GM23338 (cell line): Measurements from ENCODE around the gene KIF3B. TPM values are rescaled to one million over a fixed set of nuclear protein-coding genes. Genes with fewer than 3 reads are reported as not detected.

Source experiments
- ATAC-seq: fragments of 200-7000 bp; cut with Tn5 transposase; 3 replicates; pipeline ENCODE4 v1.9.1; 2020
- DNase-seq: peaks from one replicate; pipeline ENCODE4 v3.0.0-alpha.2; 2015; ENCODE audit warnings: low spot score
- H2AFZ ChIP-seq: fragments of 200-600 bp; sonication (generic); 2 replicates; pipeline ENCODE4 v1.8.0; 2016; ENCODE audit warnings: antibody characterized with exemption, mild to moderate bottlenecking, moderate library complexity
- H3F3A ChIP-seq: fragments of 200-600 bp; sonication (generic); replicated peaks from 2 replicates; pipeline ENCODE4 v1.8.0; 2017; ENCODE audit warnings: antibody characterized with exemption, mixed run types, low read depth
- H3K27ac ChIP-seq: fragments of 200-600 bp; sonication (generic); 2 replicates; pipeline ENCODE4 v1.6.1; 2016; ENCODE audit warnings: low read depth
- H3K27me3 ChIP-seq: fragments of 200-600 bp; sonication (generic); 2 replicates; pipeline ENCODE4 v1.8.0; 2016; ENCODE audit warnings: mild to moderate bottlenecking, mixed run types, moderate library complexity; ENCODE audit not compliant: insufficient read depth
- H3K36me3 ChIP-seq: fragments of 200-600 bp; sonication (generic); 2 replicates; pipeline ENCODE4 v1.8.0; 2016; ENCODE audit warnings: mild to moderate bottlenecking; ENCODE audit not compliant: insufficient read depth
- H3K4me1 ChIP-seq: fragments of 200-600 bp; sonication (generic); 2 replicates; pipeline ENCODE4 v1.8.0; 2016; ENCODE audit warnings: mild to moderate bottlenecking, moderate library complexity; ENCODE audit not compliant: insufficient read depth
- H3K4me2 ChIP-seq: fragments of 200-600 bp; sonication (generic); 2 replicates; pipeline ENCODE4 v1.7.1; 2017; ENCODE audit warnings: mixed run types
- H3K4me3 ChIP-seq: fragments of 200-600 bp; sonication (generic); 2 replicates; pipeline ENCODE4 v1.6.1; 2016; ENCODE audit warnings: mixed run types
- H3K79me2 ChIP-seq: fragments of 200-600 bp; sonication (generic); replicated peaks from 2 replicates; pipeline ENCODE4 v1.8.0; 2017; ENCODE audit warnings: mild to moderate bottlenecking; ENCODE audit not compliant: insufficient read depth
- H3K9me2 ChIP-seq: fragments of 200-600 bp; sonication (generic); 2 replicates; pipeline ENCODE4 v1.8.0; 2017; ENCODE audit not compliant: insufficient read depth
- H4K20me1 ChIP-seq: fragments of 200-600 bp; sonication (generic); replicated peaks from 2 replicates; pipeline ENCODE4 v1.8.0; 2017; ENCODE audit warnings: mild to moderate bottlenecking; ENCODE audit not compliant: insufficient read depth
- H3K27ac Mint-ChIP-seq: 2 replicates; pipeline ENCODE4 v1.8.0; 2020; ENCODE audit warnings: inconsistent platforms, mild to moderate bottlenecking, moderate library complexity, mixed read lengths
- H3K27me3 Mint-ChIP-seq: 3 replicates; pipeline ENCODE4 v1.8.0; 2022; ENCODE audit warnings: low read depth, mild to moderate bottlenecking, moderate library complexity, mixed read lengths, inconsistent platforms; ENCODE audit not compliant: insufficient read depth, poor library complexity
- H3K36me3 Mint-ChIP-seq: 3 replicates; pipeline ENCODE4 v1.8.0; 2021; ENCODE audit warnings: low read depth, mild to moderate bottlenecking, inconsistent platforms, moderate library complexity, mixed read lengths
- H3K4me1 Mint-ChIP-seq: 3 replicates; pipeline ENCODE4 v1.8.0; 2020; ENCODE audit warnings: mild to moderate bottlenecking, inconsistent platforms, mixed read lengths
- H3K4me3 Mint-ChIP-seq: 3 replicates; pipeline ENCODE4 v1.8.0; 2021; ENCODE audit warnings: moderate library complexity, mild to moderate bottlenecking, inconsistent platforms, mixed read lengths
- H3K9me3 Mint-ChIP-seq: 3 replicates; pipeline ENCODE4 v1.8.0; 2020; ENCODE audit warnings: moderate library complexity, mild to moderate bottlenecking, inconsistent platforms, mixed read lengths
- CREB1 ChIP-seq: fragments of 250-450 bp; sonication (Bioruptor Pico); IDR thresholded peaks from 2 replicates; pipeline ENCODE4 v1.5.0; 2020; ENCODE audit warnings: low read depth, mild to moderate bottlenecking, moderate library complexity
- EZH2phosphoT487 ChIP-seq: fragments of 200-600 bp; sonication (generic); IDR thresholded peaks from one replicate; pipeline ENCODE4 v1.8.1; 2018; ENCODE audit warnings: antibody characterized with exemption; ENCODE audit not compliant: unreplicated experiment
- POLR2AphosphoS5 ChIP-seq: IDR thresholded peaks from 2 replicates; pipeline ENCODE4 v1.6.1; 2016; ENCODE audit warnings: antibody characterized with exemption, low read depth
- ZNF114 ChIP-seq: fragments of 250-450 bp; sonication (Bioruptor Pico); IDR thresholded peaks from 2 replicates; pipeline ENCODE4 v1.5.0; 2020; ENCODE audit warnings: mild to moderate bottlenecking, moderate library complexity
- polyA plus RNA-seq: library from polyadenylated mRNA; unstranded; fragments of >200 nt; fragmentation: Nextera tagmentation; extraction: Ambion mirVana; gene quantifications from 2 replicates; pipeline ENCODE4 v1.2.1, GENCODE V29; 2016
- total RNA-seq: library from RNA; depleted of rRNA; stranded (reverse); fragments of >200 nt; shearing (Covaris generic); gene quantifications from 2 replicates; pipeline ENCODE4 v1.2.3, GENCODE V29; 2014
- TF ChIP-seq, protein P1 (sequence below): fragments of 250-450 bp; sonication (Bioruptor Pico); IDR thresholded peaks from 2 replicates; pipeline ENCODE4 v1.5.0; 2020; ENCODE audit warnings: mild to moderate bottlenecking, moderate library complexity
- TF ChIP-seq, protein P2 (sequence below): IDR thresholded peaks from 2 replicates; pipeline ENCODE4 v1.6.1; 2016; ENCODE audit warnings: antibody characterized with exemption
- TF ChIP-seq, protein P3 (sequence below), 2 experiments: fragments of 200-600 bp in 1 of 2; sonication (generic) in 1 of 2; conservative IDR thresholded peaks; 2 replicates each; pipeline versions ENCODE4 v1.5.1 to v1.6.1; 2016 to 2017; ENCODE audit warnings: antibody characterized with exemption in 2 of 2, low read depth in 2 of 2, mild to moderate bottlenecking in 2 of 2, moderate library complexity in 1 of 2

KIF3B gene
- total and polyA plus RNA-seq, 2 experiments from 2014 or later: 6.1 to 22.8 TPM

DNA sequence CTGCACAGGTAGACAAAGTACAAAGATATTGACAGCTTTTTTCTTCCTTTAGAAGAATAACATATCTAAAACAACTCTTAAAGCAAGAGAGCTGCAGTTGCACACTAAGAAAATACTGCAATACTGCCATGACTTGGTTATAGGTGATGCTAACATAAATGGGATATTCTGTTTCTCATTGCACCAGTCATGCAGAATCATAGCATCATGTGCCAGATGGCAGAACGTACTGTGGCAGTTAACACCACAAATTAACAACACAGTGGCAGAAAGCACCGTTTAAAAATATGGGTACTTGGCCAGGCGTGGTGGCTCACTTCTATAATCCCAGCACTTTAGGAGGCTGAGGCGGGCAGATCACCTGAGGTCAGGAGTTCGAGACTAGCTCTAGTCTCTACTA is 88.1 kb downstream of the KIF3B start (continued):
- TF ChIP-seq, protein P1, sequence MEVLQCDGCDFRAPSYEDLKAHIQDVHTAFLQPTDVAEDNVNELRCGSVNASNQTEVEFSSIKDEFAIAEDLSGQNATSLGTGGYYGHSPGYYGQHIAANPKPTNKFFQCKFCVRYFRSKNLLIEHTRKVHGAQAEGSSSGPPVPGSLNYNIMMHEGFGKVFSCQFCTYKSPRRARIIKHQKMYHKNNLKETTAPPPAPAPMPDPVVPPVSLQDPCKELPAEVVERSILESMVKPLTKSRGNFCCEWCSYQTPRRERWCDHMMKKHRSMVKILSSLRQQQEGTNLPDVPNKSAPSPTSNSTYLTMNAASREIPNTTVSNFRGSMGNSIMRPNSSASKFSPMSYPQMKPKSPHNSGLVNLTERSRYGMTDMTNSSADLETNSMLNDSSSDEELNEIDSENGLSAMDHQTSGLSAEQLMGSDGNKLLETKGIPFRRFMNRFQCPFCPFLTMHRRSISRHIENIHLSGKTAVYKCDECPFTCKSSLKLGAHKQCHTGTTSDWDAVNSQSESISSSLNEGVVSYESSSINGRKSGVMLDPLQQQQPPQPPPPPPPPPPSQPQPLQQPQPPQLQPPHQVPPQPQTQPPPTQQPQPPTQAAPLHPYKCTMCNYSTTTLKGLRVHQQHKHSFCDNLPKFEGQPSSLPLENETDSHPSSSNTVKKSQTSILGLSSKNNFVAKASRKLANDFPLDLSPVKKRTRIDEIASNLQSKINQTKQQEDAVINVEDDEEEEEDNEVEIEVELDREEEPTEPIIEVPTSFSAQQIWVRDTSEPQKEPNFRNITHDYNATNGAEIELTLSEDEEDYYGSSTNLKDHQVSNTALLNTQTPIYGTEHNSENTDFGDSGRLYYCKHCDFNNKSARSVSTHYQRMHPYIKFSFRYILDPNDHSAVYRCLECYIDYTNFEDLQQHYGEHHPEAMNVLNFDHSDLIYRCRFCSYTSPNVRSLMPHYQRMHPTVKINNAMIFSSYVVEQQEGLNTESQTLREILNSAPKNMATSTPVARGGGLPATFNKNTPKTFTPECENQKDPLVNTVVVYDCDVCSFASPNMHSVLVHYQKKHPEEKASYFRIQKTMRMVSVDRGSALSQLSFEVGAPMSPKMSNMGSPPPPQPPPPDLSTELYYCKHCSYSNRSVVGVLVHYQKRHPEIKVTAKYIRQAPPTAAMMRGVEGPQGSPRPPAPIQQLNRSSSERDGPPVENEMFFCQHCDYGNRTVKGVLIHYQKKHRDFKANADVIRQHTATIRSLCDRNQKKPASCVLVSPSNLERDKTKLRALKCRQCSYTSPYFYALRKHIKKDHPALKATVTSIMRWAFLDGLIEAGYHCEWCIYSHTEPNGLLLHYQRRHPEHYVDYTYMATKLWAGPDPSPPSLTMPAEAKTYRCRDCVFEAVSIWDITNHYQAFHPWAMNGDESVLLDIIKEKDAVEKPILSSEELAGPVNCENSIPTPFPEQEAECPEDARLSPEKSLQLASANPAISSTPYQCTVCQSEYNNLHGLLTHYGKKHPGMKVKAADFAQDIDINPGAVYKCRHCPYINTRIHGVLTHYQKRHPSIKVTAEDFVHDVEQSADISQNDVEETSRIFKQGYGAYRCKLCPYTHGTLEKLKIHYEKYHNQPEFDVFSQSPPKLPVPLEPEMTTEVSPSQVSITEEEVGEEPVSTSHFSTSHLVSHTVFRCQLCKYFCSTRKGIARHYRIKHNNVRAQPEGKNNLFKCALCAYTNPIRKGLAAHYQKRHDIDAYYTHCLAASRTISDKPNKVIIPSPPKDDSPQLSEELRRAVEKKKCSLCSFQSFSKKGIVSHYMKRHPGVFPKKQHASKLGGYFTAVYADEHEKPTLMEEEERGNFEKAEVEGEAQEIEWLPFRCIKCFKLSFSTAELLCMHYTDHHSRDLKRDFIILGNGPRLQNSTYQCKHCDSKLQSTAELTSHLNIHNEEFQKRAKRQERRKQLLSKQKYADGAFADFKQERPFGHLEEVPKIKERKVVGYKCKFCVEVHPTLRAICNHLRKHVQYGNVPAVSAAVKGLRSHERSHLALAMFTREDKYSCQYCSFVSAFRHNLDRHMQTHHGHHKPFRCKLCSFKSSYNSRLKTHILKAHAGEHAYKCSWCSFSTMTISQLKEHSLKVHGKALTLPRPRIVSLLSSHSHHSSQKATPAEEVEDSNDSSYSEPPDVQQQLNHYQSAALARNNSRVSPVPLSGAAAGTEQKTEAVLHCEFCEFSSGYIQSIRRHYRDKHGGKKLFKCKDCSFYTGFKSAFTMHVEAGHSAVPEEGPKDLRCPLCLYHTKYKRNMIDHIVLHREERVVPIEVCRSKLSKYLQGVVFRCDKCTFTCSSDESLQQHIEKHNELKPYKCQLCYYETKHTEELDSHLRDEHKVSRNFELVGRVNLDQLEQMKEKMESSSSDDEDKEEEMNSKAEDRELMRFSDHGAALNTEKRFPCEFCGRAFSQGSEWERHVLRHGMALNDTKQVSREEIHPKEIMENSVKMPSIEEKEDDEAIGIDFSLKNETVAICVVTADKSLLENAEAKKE (CRISPR knock-in tag): no peak
- TF ChIP-seq ZNF114 (CRISPR knock-in tag) (no peak), CREB1 (no peak)
- TF ChIP-seq, protein P2, sequence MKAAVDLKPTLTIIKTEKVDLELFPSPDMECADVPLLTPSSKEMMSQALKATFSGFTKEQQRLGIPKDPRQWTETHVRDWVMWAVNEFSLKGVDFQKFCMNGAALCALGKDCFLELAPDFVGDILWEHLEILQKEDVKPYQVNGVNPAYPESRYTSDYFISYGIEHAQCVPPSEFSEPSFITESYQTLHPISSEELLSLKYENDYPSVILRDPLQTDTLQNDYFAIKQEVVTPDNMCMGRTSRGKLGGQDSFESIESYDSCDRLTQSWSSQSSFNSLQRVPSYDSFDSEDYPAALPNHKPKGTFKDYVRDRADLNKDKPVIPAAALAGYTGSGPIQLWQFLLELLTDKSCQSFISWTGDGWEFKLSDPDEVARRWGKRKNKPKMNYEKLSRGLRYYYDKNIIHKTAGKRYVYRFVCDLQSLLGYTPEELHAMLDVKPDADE: no peak

DNA sequence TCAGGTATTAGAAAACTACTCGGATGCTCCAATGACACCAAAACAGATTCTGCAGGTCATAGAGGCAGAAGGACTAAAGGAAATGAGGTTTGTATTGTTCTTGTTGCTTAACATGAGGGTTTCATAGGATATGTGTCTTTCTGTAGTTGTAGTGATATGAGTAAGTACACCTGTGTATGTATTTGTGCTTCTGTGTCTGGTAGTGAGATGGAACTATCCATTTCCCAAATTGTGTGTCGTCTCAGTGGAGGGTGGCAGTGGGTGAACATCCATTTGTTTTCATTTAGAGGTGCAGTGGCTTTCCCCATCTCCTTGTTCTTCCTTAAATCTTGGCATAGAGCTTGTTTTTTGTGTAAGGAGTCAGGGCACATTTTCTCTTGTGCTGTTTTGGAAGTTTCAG is 88.9 kb downstream of the KIF3B start:
- Histone ChIP-seq H4K20me1 (peaks cover 79% of the 10 kb centered on the region), H3K79me2 (peaks cover 56% of the 10 kb centered on the region), H3K4me2 (no peak overlapping the region), H3K9me2 (no peaks in the 10 kb centered on the region), H3K4me1 (no peaks in the 10 kb centered on the region), H3K36me3 (no peaks in the 10 kb centered on the region), H2AFZ (no peak overlapping the region), H3K27me3 (peaks cover 40% of the 10 kb centered on the region), H3K27ac (no peak overlapping the region), H3K4me3 (no peak overlapping the region), H3F3A (no peaks in the 10 kb centered on the region)
- Mint-ChIP-seq H3K36me3 (no peaks in the 10 kb centered on the region), H3K4me1 (peaks cover 6% of the 10 kb centered on the region; the same call in 2 of the 3 replicates), H3K27me3 (peaks cover 24% of the 10 kb centered on the region), H3K9me3 (no peaks in the 10 kb centered on the region), H3K4me3 (no peak overlapping the region), H3K27ac (no peak overlapping the region)
- ATAC-seq (no peak), DNase-seq (no peak)
- TF ChIP-seq CREB1: no peak
- no peak for TF ChIP-seq EZH2phosphoT487
- no peak for TF ChIP-seq POLR2AphosphoS5
- TF ChIP-seq, protein P1 (CRISPR knock-in tag): no peak
- TF ChIP-seq, protein P3, sequence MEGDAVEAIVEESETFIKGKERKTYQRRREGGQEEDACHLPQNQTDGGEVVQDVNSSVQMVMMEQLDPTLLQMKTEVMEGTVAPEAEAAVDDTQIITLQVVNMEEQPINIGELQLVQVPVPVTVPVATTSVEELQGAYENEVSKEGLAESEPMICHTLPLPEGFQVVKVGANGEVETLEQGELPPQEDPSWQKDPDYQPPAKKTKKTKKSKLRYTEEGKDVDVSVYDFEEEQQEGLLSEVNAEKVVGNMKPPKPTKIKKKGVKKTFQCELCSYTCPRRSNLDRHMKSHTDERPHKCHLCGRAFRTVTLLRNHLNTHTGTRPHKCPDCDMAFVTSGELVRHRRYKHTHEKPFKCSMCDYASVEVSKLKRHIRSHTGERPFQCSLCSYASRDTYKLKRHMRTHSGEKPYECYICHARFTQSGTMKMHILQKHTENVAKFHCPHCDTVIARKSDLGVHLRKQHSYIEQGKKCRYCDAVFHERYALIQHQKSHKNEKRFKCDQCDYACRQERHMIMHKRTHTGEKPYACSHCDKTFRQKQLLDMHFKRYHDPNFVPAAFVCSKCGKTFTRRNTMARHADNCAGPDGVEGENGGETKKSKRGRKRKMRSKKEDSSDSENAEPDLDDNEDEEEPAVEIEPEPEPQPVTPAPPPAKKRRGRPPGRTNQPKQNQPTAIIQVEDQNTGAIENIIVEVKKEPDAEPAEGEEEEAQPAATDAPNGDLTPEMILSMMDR (conservative IDR thresholded peaks at IDR 0.05; ENCODE audit: low read depth in 2 of 2): no peak
